RWPE1 (cell line): ENCODE data around the gene ADGRB3.

Source experiments
- CTCF ChIA-PET: fragments of 350-600 bp; sonication (Branson Sonifier 250); formaldehyde crosslinking; extraction: SDS; loops from one replicate; lab custom pipeline; 2021; lab: Yijun Ruan, JAX
- POLR2A ChIA-PET: fragments of 400-600 bp; formaldehyde crosslinking; extraction: SDS; loops from one replicate; lab custom pipeline; 2020; ENCODE audit warnings: antibody characterized with exemption; ENCODE audit not compliant: low non-redundant PET; lab: Yijun Ruan, JAX
- DNase-seq: peaks from one replicate; pipeline ENCODE4 v3.0.0; 2012; ENCODE audit warnings: low spot score
- H3K27ac ChIP-seq: fragments of 450-650 bp; 2 replicates; pipeline ENCODE4 v1.5.1; 2017
- CTCF ChIP-seq: fragments of 450-650 bp; conservative IDR thresholded peaks from 2 replicates; pipeline ENCODE4 v1.5.1; 2017; ENCODE audit warnings: low read depth, mild to moderate bottlenecking

ADGRB3 gene

GRCh38 chr6:68652117-68652536, 17.0 kb downstream of the ADGRB3 start:
- DNase-seq, result no peak
- POLR2A ChIA-PET, result no interaction called here
- CTCF ChIA-PET, result interaction anchor here (0.6 to 1.5 kb wide), 2 partner anchors 15 to 84 kb away, joined by 5 to 7 read pairs; no protein-coding TSS in a partner anchor
- H3K27ac ChIP-seq, result no peak overlapping the region
- no peak for TF ChIP-seq CTCF

- no peak for DNase-seq
- no peak overlapping the region for H3K27ac ChIP-seq
- CTCF ChIA-PET, result interaction anchor here (1.5 kb wide), 1 partner anchor 16 kb away, joined by 7 read pairs; no protein-coding TSS in a partner anchor
- POLR2A ChIA-PET, result no interaction called here
- no peak for TF ChIP-seq CTCF
These were observed 18.1 kb downstream of the ADGRB3 start for GRCh38 chr6:68653074-68653705.

- CTCF ChIA-PET, result no interaction called here
- DNase-seq, result no peak
- H3K27ac ChIP-seq, result no peak overlapping the region
- POLR2A ChIA-PET, result no interaction called here
- TF ChIP-seq CTCF, result no peak
These were observed 18.6 kb downstream of the ADGRB3 start for GRCh38 chr6:68653706-68654089.

GRCh38 chr6:68654134-68654533, 19.1 kb downstream of the ADGRB3 start:
- H3K27ac ChIP-seq, result no peak overlapping the region
- DNase-seq, result no peak
- no peak for TF ChIP-seq CTCF
- ChIA-PET CTCF (no interaction called here), POLR2A (no interaction called here)

- H3K27ac ChIP-seq, result no peak overlapping the region
- TF ChIP-seq CTCF, result no peak
- ChIA-PET CTCF (no interaction called here), POLR2A (no interaction called here)
- no peak for DNase-seq
These were observed 19.9 kb downstream of the ADGRB3 start for GRCh38 chr6:68655028-68655427.

GRCh38 chr6:68657374-68658139, 22.5 kb downstream of the ADGRB3 start:
- POLR2A ChIA-PET, result no interaction called here
- no peak for DNase-seq
- CTCF ChIA-PET, result interaction anchor here (0.6 kb wide), 1 partner anchor 1534 kb away, joined by 3 read pairs; no protein-coding TSS in a partner anchor
- no peak for TF ChIP-seq CTCF
- no peak overlapping the region for H3K27ac ChIP-seq
